ENCODE results near the gene FBXO10.
"Not testable (repeated sequence)": the region's sequence is repeated elsewhere in the genome, so short reads cannot be mapped to it uniquely, and the experiment has no call there.

FBXO10 gene

GRCh38 chr9:37485389-37486255, 90.6 kb downstream of the FBXO10 start, which contains the start of gene POLR1E:
POLR1E (plus strand) TSS chr9:37485948; CDS start chr9:37486048, 100 bp downstream.
- in situ Hi-C loops (cut with MboI; ENCODE audit: low pct_unique_long_range_greater_than_20kb, low sequenced_read_pairs, unreplicated experiment), result loop anchor here (25.0 kb wide), 2 partner anchors 102 to 377 kb away; partner anchors contain the start of genes FBXO10 and TOMM5

GRCh38 chr9:37480759-37481158, 95.4 kb downstream of the FBXO10 start:
- no peak for TF ChIP-seq CTCF (IDR thresholded peaks at IDR 0.05; ENCODE audit: extremely low read depth, insufficient read depth, missing control alignments)
- DNase-seq (ENCODE audit: low spot score), result no peak
- in situ Hi-C loops (cut with MboI; ENCODE audit: low pct_unique_long_range_greater_than_20kb, low sequenced_read_pairs, unreplicated experiment), result loop anchor here (25.0 kb wide), 2 partner anchors 107 to 382 kb away; partner anchors contain the start of genes FBXO10 and TOMM5

More at GRCh38 chr9:37485389-37486255, 90.6 kb downstream of the FBXO10 start, which contains the start of gene POLR1E:
- DNase-seq (ENCODE audit: low spot score), result peak; percentile 98
- TF ChIP-seq CTCF (IDR thresholded peaks at IDR 0.05; ENCODE audit: extremely low read depth, insufficient read depth, missing control alignments), result no peak

- not testable (repeated sequence) for DNase-seq (ENCODE audit: low spot score)
- in situ Hi-C loops (cut with MboI; ENCODE audit: low pct_unique_long_range_greater_than_20kb, low sequenced_read_pairs, unreplicated experiment), result loop anchor here (25.0 kb wide), 2 partner anchors 109 to 384 kb away; partner anchors contain the start of genes FBXO10 and TOMM5
Observed at GRCh38 chr9:37477987-37478619, 98.1 kb downstream of the FBXO10 start.

GRCh38 chr9:37477443-37477842, 98.7 kb downstream of the FBXO10 start:
- not testable (repeated sequence) for DNase-seq (ENCODE audit: low spot score)
- in situ Hi-C loops (cut with MboI; ENCODE audit: low pct_unique_long_range_greater_than_20kb, low sequenced_read_pairs, unreplicated experiment), result loop anchor here (25.0 kb wide), 2 partner anchors 110 to 385 kb away; partner anchors contain the start of genes FBXO10 and TOMM5

- in situ Hi-C loops (cut with MboI; ENCODE audit: low pct_unique_long_range_greater_than_20kb, low sequenced_read_pairs, unreplicated experiment), result loop anchor here (25.0 kb wide), 2 partner anchors 110 to 385 kb away; partner anchors contain the start of genes FBXO10 and TOMM5
- no peak for TF ChIP-seq CTCF (IDR thresholded peaks at IDR 0.05; ENCODE audit: extremely low read depth, insufficient read depth, missing control alignments)
- no peak for DNase-seq (ENCODE audit: low spot score)
Observed at GRCh38 chr9:37476930-37477329, 99.2 kb downstream of the FBXO10 start.

- no peak for TF ChIP-seq CTCF (IDR thresholded peaks at IDR 0.05; ENCODE audit: extremely low read depth, insufficient read depth, missing control alignments)
- in situ Hi-C loops (cut with MboI; ENCODE audit: low pct_unique_long_range_greater_than_20kb, low sequenced_read_pairs, unreplicated experiment), result no loop called here
- DNase-seq (ENCODE audit: low spot score), result no peak
Observed at GRCh38 chr9:37474438-37474837, 101.7 kb downstream of the FBXO10 start.

- in situ Hi-C loops (cut with MboI; ENCODE audit: low pct_unique_long_range_greater_than_20kb, low sequenced_read_pairs, unreplicated experiment); DNase-seq (ENCODE audit: low spot score): not testable (repeated sequence)
Observed at GRCh38 chr9:37473982-37474381, 102.2 kb downstream of the FBXO10 start.
